Fibroblast of the aortic adventitia (primary cell): Measurements from ENCODE around the gene ITFG1. TPM values are rescaled to one million over a fixed set of nuclear protein-coding genes. Genes with fewer than 3 reads are reported as not detected.
"Not testable (repeated sequence)": the region's sequence is repeated elsewhere in the genome, so short reads cannot be mapped to it uniquely, and the experiment has no call there.

Experiments used
- DNase-seq: peaks from one replicate; pipeline ENCODE4 v3.0.0-alpha.2; 2010; ENCODE audit warnings: low read depth
- H3K4me3 ChIP-seq: 2 replicates; pipeline ENCODE4 v1.5.1; 2011; ENCODE audit warnings: low read depth, mild to moderate bottlenecking, control low read depth, low read length, moderate library complexity
- CTCF ChIP-seq: IDR thresholded peaks from 2 replicates; pipeline ENCODE4 v1.5.1; 2011; ENCODE audit warnings: mild to moderate bottlenecking, low read length, control low read depth, inconsistent platforms; ENCODE audit not compliant: insufficient read depth
- total RNA-seq: library from RNA; depleted of rRNA; stranded (reverse); fragments of >200 nt; gene quantifications from 2 replicates; pipeline ENCODE4 v1.2.3, GENCODE V29; 2012; ENCODE audit warnings: low replicate concordance

Gene ITFG1
- total RNA-seq, 1 donor: 62.4 TPM

GRCh38 chr16:47371271-47372014 lies 89.4 kb downstream of the ITFG1 start:
- no peak overlapping the region for H3K4me3 ChIP-seq
- DNase-seq: no peak
- TF ChIP-seq CTCF: no peak

GRCh38 chr16:47370536-47370935 lies 90.3 kb downstream of the ITFG1 start:
- DNase-seq: no peak
- TF ChIP-seq CTCF: no peak
- H3K4me3 ChIP-seq: no peak overlapping the region

GRCh38 chr16:47366228-47366627 lies 94.6 kb downstream of the ITFG1 start:
- no peak for TF ChIP-seq CTCF
- no peak for DNase-seq
- H3K4me3 ChIP-seq: no peak overlapping the region

- no peak for TF ChIP-seq CTCF
- DNase-seq: no peak
- H3K4me3 ChIP-seq: no peak overlapping the region
Observed at GRCh38 chr16:47363761-47364160, 97.1 kb downstream of the ITFG1 start.

GRCh38 chr16:47359478-47359877 lies 101.4 kb downstream of the ITFG1 start:
- peak; percentile 2 for DNase-seq
- no peak overlapping the region for H3K4me3 ChIP-seq
- no peak for TF ChIP-seq CTCF

GRCh38 chr16:47358816-47359215 lies 102.0 kb downstream of the ITFG1 start:
- DNase-seq: no peak
- no peak for TF ChIP-seq CTCF
- no peak overlapping the region for H3K4me3 ChIP-seq

GRCh38 chr16:47349029-47349428 lies 111.8 kb downstream of the ITFG1 start:
- not testable (repeated sequence) for H3K4me3 ChIP-seq, DNase-seq

GRCh38 chr16:47347021-47347696 lies 113.7 kb downstream of the ITFG1 start:
- H3K4me3 ChIP-seq, DNase-seq: not testable (repeated sequence)
